ENCODE measurements around the gene SLIT3.

DNA sequence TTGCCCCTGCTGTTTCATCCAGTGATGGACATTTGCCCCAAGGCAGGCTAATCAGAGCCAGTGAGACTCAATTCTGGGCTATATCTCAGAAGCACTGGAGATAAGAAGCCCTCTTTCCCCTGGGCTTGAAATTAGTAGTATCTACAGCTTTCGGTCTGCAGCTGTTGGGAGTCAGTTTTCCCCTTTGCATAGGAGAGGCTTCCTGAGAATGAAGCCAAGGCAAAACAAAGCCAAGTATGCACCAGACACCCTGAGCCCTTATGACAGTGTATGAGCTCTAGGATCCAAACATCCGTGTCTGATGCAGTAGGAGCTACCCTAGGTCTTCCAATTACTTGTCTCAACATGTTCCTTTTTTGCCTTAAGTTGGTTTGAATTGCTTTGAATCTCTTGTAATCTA, 642.5 kb downstream of the SLIT3 start:
- no peak for TF ChIP-seq EZH2phosphoT487 (IDR thresholded peaks at IDR 0.05; ENCODE audit: borderline replicate concordance, low read depth)
- peak; percentile 31 for TF ChIP-seq CHD2 (IDR thresholded peaks at IDR 0.05; ENCODE audit: low read length, partially characterized antibody)
- TF ChIP-seq POLR2AphosphoS5 (IDR thresholded peaks at IDR 0.05; ENCODE audit: low read depth, low read length), result no peak
- TF ChIP-seq, protein P1, sequence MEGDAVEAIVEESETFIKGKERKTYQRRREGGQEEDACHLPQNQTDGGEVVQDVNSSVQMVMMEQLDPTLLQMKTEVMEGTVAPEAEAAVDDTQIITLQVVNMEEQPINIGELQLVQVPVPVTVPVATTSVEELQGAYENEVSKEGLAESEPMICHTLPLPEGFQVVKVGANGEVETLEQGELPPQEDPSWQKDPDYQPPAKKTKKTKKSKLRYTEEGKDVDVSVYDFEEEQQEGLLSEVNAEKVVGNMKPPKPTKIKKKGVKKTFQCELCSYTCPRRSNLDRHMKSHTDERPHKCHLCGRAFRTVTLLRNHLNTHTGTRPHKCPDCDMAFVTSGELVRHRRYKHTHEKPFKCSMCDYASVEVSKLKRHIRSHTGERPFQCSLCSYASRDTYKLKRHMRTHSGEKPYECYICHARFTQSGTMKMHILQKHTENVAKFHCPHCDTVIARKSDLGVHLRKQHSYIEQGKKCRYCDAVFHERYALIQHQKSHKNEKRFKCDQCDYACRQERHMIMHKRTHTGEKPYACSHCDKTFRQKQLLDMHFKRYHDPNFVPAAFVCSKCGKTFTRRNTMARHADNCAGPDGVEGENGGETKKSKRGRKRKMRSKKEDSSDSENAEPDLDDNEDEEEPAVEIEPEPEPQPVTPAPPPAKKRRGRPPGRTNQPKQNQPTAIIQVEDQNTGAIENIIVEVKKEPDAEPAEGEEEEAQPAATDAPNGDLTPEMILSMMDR (IDR thresholded peaks at IDR 0.05), result no peak

Data from SK-N-SH (cell line).